GM12878 (cell line): ENCODE data around the gene KLF6. TPM values are rescaled to one million over a fixed set of nuclear protein-coding genes. Genes with fewer than 3 reads are reported as not detected.

Experiments used
- ATAC-seq: fragments of 200-7000 bp; cut with Tn5 transposase; 3 replicates; pipeline ENCODE4 v1.9.1; 2020; ENCODE audit warnings: mild to moderate bottlenecking, moderate library complexity
- BruUV-seq: library from RNA; stranded (reverse); fragments of 400-500 nt; replicated peaks from 2 replicates; lab custom pipeline; 2021; lab: Mats Ljungman, UMichigan
- CTCF ChIA-PET: fragments of 300-600 bp; sonication (Branson Sonifier 250); formaldehyde crosslinking; extraction: SDS; loops from one replicate; lab custom pipeline; 2021; ENCODE audit warnings: inconsistent platforms; lab: Yijun Ruan, JAX
- POLR2A ChIA-PET: fragments of 350-600 bp; formaldehyde crosslinking; extraction: SDS; loops from one replicate; lab custom pipeline; 2021; ENCODE audit warnings: inconsistent platforms; lab: Charles Lee
- RAD21 ChIA-PET: fragments of 300-600 bp; sonication (Branson Sonifier 250); formaldehyde crosslinking; loops from one replicate; lab custom pipeline; 2023; ENCODE audit warnings: antibody characterized with exemption; ENCODE audit not compliant: unreplicated experiment; lab: Charles Lee
- SMC1A ChIA-PET: fragments of 300-600 bp; sonication (Branson Sonifier 250); formaldehyde crosslinking; loops from one replicate; lab custom pipeline; 2023; ENCODE audit not compliant: unreplicated experiment, uncharacterized antibody; lab: Charles Lee
- DNase-seq: peaks from one replicate; pipeline ENCODE4 v3.0.0-alpha.2; 2011; ENCODE audit warnings: low read depth, low spot score
- FAIRE-seq: peaks from 3 replicates; lab custom pipeline; 2011; peaks lifted over from hg19 to GRCh38; lab: Jason Lieb, UNC
- H2AFZ ChIP-seq: 2 replicates; pipeline ENCODE4 v1.6.0; 2011; ENCODE audit warnings: low read depth, low read length, control low read depth; ENCODE audit not compliant: control insufficient read depth
- H3K27ac ChIP-seq: 2 replicates; pipeline ENCODE4 v1.5.1; 2011; ENCODE audit warnings: control low read depth; ENCODE audit not compliant: control insufficient read depth, insufficient read depth
- H3K27me3 ChIP-seq, 2 experiments: replicated peaks in 1 of 2; 2 replicates each; pipeline versions ENCODE4 v1.6.0 to v1.6.1; 2011; ENCODE audit warnings: low read length in 1 of 2; ENCODE audit not compliant: control insufficient read depth in 2 of 2, insufficient read depth in 2 of 2
- H3K36me3 ChIP-seq, 2 experiments: 2 replicates each; pipeline ENCODE4 v1.5.1; 2011; ENCODE audit warnings: low read length in 1 of 2; ENCODE audit not compliant: control insufficient read depth in 2 of 2, insufficient read depth in 2 of 2
- H3K4me1 ChIP-seq: 2 replicates; pipeline ENCODE4 v1.6.1; 2011; ENCODE audit warnings: mild to moderate bottlenecking, low read length, moderate library complexity, mixed read lengths; ENCODE audit not compliant: control insufficient read depth, insufficient read depth
- H3K4me2 ChIP-seq: 2 replicates; pipeline ENCODE4 v1.6.0; 2011; ENCODE audit warnings: control low read depth; ENCODE audit not compliant: control insufficient read depth, insufficient read depth
- H3K4me3 ChIP-seq: fragments of 200-600 bp; sonication (generic); 2 replicates; pipeline ENCODE4 v1.5.1; 2016
- H3K79me2 ChIP-seq: 2 replicates; pipeline ENCODE4 v1.6.0; 2011; ENCODE audit warnings: low read length; ENCODE audit not compliant: control insufficient read depth, insufficient read depth
- H3K9ac ChIP-seq: 2 replicates; pipeline ENCODE4 v1.8.0; 2011; ENCODE audit warnings: low read length, control low read depth, mixed read lengths; ENCODE audit not compliant: control insufficient read depth, insufficient read depth
- H3K9me3 ChIP-seq: replicated peaks from 3 replicates; pipeline ENCODE4 v1.5.1; 2011; ENCODE audit warnings: mild to moderate bottlenecking, low read length; ENCODE audit not compliant: control insufficient read depth, insufficient read depth
- H4K20me1 ChIP-seq: 2 replicates; pipeline ENCODE4 v1.6.0; 2011; ENCODE audit not compliant: control insufficient read depth, insufficient read depth
- BHLHE40 ChIP-seq, 2 experiments: fragments of 450-650 bp in 1 of 2; IDR thresholded peaks; 2 replicates each; pipeline ENCODE4 v1.6.1; 2011 to 2017; ENCODE audit warnings: low read depth in 2 of 2, borderline replicate concordance in 1 of 2, improper control_type of control experiment in 1 of 2, low read length in 1 of 2, mild to moderate bottlenecking in 1 of 2
- HCFC1 ChIP-seq: fragments of 150-350 bp; IDR thresholded peaks from 2 replicates; pipeline ENCODE4 v1.6.1; 2014; ENCODE audit warnings: low read length
- IKZF2 ChIP-seq, 2 experiments: fragments of 450-650 bp; IDR thresholded peaks; 2 replicates each; pipeline ENCODE4 v1.6.1; 2017; ENCODE audit warnings: mild to moderate bottlenecking in 2 of 2, moderate library complexity in 2 of 2
- KLF5 ChIP-seq: fragments of 450-650 bp; IDR thresholded peaks from 2 replicates; pipeline ENCODE4 v1.6.1; 2014; ENCODE audit warnings: mild to moderate bottlenecking; ENCODE audit not compliant: partially characterized antibody
- PAX5 ChIP-seq: IDR thresholded peaks from 2 replicates; pipeline ENCODE4 v1.6.1; 2011; ENCODE audit warnings: low read depth, low read length, borderline replicate concordance
- RELA ChIP-seq: fragments of 450-650 bp; IDR thresholded peaks from 2 replicates; pipeline ENCODE4 v1.8.0; 2014; ENCODE audit warnings: borderline replicate concordance; ENCODE audit not compliant: partially characterized antibody
- SPI1 ChIP-seq: IDR thresholded peaks from 2 replicates; pipeline ENCODE4 v1.6.1; 2011; ENCODE audit warnings: low read depth, mild to moderate bottlenecking, low read length, moderate library complexity, borderline replicate concordance; ENCODE audit not compliant: insufficient read depth
- TBL1XR1 ChIP-seq: IDR thresholded peaks from 2 replicates; pipeline ENCODE4 v1.6.1; 2012; ENCODE audit warnings: low read depth, low read length, improper control_type of control experiment
- WGBS: methylation state at CpG from one replicate; pipeline ENCODE4 v1.1.6; 2016; ENCODE audit warnings: low lambda C conversion rate; ENCODE audit not compliant: insufficient replicate concordance, insufficient coverage; ENCODE audit errors: missing lambda C conversion rate; 5-methylcytosine and 5-hydroxymethylcytosine counted together
- in situ Hi-C: fragments of 300-500 bp; cut with MboI; formaldehyde crosslinking; loops from 9 replicates; pipeline ENCODE4 v1.14.3; 2018; ENCODE audit warnings: mixed read lengths
- intact Hi-C: fragments of 100-400 bp; cut with micrococcal nuclease; formaldehyde crosslinking; loops from one replicate; pipeline ENCODE4 v1.14.2; 2022; ENCODE audit not compliant: unreplicated experiment
- polyA plus RNA-seq, 11 experiments: library from polyadenylated mRNA; depleted of rRNA in 4 of 11; unstranded in 6 of 11; stranded (reverse) in 5 of 11; fragments of >200 nt; fragmentation: Nextera tagmentation in 4 of 11; fragmentation: Illumina TruSeq in 1 of 11; extraction: Ambion mirVana in 4 of 11; extraction: Trizol in 1 of 11; gene quantifications; 1 replicate in 1 of 11; 2 replicates in 10 of 11; pipeline versions ENCODE4 v1.2.1 to v1.2.3, GENCODE V29; 2011 to 2016; ENCODE audit warnings: inconsistent platforms in 2 of 11, missing spikeins in 2 of 11, low read depth in 1 of 11
- total RNA-seq, 4 experiments: library from RNA; depleted of rRNA in 3 of 4; stranded (reverse); fragments of >200 nt in 3 of 4; fragmentation: Illumina TruSeq in 1 of 4; extraction: Trizol in 1 of 4; gene quantifications; 2 replicates each; pipeline versions ENCODE4 v1.2.1 to v1.2.3, GENCODE V29; 2013 to 2021
- TF ChIP-seq, protein P1 (sequence below): IDR thresholded peaks from 2 replicates; pipeline ENCODE4 v1.6.1; 2011; ENCODE audit warnings: borderline replicate concordance, low read depth, mild to moderate bottlenecking, moderate library complexity, mixed read lengths, low read length; ENCODE audit not compliant: insufficient read depth; ENCODE audit errors: extremely low read length
- TF ChIP-seq, protein P2 (sequence below): fragments of 450-650 bp; conservative IDR thresholded peaks from 2 replicates; pipeline ENCODE4 v1.6.1; 2017; ENCODE audit warnings: mild to moderate bottlenecking, moderate library complexity
- TF ChIP-seq, protein P3 (sequence below): IDR thresholded peaks from 2 replicates; pipeline ENCODE4 v1.6.1; 2012; ENCODE audit warnings: low read depth, low read length, improper control_type of control experiment
- TF ChIP-seq, protein P4 (sequence below): fragments of 450-650 bp; IDR thresholded peaks from 2 replicates; pipeline ENCODE4 v1.6.1; 2016; ENCODE audit warnings: mild to moderate bottlenecking

KLF6 gene
- total and polyA plus RNA-seq, 10 of the 15 experiments (the other 5 are each of a cell fraction or from before 2014, with no cell fraction given), result 7.4 to 54.1 (median 23.5) TPM

DNA sequence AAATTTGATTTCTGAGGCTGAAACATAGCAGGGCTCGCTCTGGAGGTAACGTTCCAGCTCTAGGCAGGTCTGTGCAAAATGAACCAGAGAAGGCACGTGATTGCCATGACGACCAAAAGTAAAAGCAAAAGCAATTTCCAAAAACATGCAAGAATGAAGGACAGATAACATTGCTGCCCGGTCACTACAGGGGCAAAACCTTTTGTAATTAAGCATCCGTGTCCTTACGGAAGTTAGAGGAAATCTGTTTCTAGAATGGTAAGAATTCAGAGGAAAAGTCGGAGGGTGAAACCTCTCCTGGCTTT, 2.9 kb downstream of the KLF6 start (continued):
- TF ChIP-seq, protein P1, sequence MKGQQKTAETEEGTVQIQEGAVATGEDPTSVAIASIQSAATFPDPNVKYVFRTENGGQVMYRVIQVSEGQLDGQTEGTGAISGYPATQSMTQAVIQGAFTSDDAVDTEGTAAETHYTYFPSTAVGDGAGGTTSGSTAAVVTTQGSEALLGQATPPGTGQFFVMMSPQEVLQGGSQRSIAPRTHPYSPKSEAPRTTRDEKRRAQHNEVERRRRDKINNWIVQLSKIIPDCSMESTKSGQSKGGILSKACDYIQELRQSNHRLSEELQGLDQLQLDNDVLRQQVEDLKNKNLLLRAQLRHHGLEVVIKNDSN, result peak; percentile 23
- TF ChIP-seq, protein P2, sequence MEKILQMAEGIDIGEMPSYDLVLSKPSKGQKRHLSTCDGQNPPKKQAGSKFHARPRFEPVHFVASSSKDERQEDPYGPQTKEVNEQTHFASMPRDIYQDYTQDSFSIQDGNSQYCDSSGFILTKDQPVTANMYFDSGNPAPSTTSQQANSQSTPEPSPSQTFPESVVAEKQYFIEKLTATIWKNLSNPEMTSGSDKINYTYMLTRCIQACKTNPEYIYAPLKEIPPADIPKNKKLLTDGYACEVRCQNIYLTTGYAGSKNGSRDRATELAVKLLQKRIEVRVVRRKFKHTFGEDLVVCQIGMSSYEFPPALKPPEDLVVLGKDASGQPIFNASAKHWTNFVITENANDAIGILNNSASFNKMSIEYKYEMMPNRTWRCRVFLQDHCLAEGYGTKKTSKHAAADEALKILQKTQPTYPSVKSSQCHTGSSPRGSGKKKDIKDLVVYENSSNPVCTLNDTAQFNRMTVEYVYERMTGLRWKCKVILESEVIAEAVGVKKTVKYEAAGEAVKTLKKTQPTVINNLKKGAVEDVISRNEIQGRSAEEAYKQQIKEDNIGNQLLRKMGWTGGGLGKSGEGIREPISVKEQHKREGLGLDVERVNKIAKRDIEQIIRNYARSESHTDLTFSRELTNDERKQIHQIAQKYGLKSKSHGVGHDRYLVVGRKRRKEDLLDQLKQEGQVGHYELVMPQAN, result peak; percentile 28
- TF ChIP-seq, all 136 proteins: peak for 10

DNA sequence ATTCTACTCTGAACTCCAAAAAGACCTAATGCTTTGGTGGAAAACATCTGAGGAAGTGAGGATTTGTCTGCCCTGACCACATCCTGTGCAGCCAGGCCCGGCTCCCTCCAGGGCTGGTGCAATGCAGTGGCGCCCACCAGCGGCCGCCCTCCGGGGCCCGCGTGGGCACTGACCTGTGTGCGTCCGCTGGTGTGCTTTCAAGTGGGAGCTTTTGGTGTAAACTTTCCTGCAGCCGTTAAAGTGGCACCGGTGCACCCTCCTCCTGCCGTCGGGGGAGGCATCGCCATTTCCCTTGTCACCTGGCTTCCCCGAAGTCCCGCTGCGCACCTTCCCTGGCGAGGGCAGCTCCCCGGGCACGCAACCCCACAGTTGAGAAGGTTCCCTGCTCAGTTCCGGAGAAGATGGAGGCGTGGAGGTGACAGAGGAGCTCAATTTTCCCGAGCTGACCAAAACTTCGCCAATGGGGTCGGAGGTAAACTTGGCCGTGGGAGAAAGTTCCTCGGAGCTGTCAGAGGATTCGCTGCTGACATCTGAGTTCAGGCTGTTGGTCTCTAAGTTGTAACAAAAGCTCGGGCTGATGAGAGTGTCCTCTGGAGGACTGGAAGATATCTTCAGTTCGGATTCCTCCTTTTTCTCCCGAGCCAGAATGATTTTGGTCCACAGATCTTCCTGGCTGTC, 3.4 kb downstream of the KLF6 start:
- ChIA-PET RAD21 (interaction anchor here (0.7 to 6.3 kb wide), 22 partner anchors 24 to 875 kb away, joined by 3 to 98 read pairs (median 10); no protein-coding TSS in a partner anchor), POLR2A (interaction anchor here (0.9 to 4.8 kb wide), 9 partner anchors 20 to 111 kb away, joined by 3 to 51 read pairs (median 5); no protein-coding TSS in a partner anchor), CTCF (interaction anchor here (0.7 to 3.4 kb wide), 26 partner anchors 17 to 544 kb away, joined by 3 to 18 read pairs (median 4); no protein-coding TSS in a partner anchor), SMC1A (interaction anchor here (0.5 to 6.8 kb wide), 24 partner anchors 18 to 876 kb away, joined by 3 to 73 read pairs (median 6); no protein-coding TSS in a partner anchor)
- BruUV-seq, result no TSS peak
- H3K36me3 ChIP-seq, result peaks cover 28 to 36% of the 10 kb centered on the region in 2 experiments
- ATAC-seq, result peak; percentile 22
- peak overlapping the region; percentile 98 for H3K27ac ChIP-seq
- H3K9me3 ChIP-seq, result no peaks in the 10 kb centered on the region; the same call in 2 of the 3 replicates
- no peak for FAIRE-seq
- intact Hi-C loops, result loop anchor here (1.0 to 10.0 kb wide), 8 partner anchors 47 to 873 kb away; no protein-coding TSS in a partner anchor
- H3K4me1 ChIP-seq, result peaks cover 13% of the 10 kb centered on the region
- no peaks in the 10 kb centered on the region; the same call in 1 of the 2 replicates for H4K20me1 ChIP-seq
- H3K9ac ChIP-seq, result peak overlapping the region; percentile 98
- no peak for DNase-seq
- no peak overlapping the region for H2AFZ ChIP-seq
- WGBS, result 45% methylated on average over 31 of the region's 31 CpGs
- H3K4me2 ChIP-seq, result peak overlapping the region; percentile 87
- peak overlapping the region; percentile 93 for H3K4me3 ChIP-seq
- H3K27me3 ChIP-seq, result no peaks in the 10 kb centered on the region
- peaks cover 76% of the 10 kb centered on the region for H3K79me2 ChIP-seq
- in situ Hi-C loops, result loop anchor here (5.0 kb wide), 1 partner anchor 251 kb away; no protein-coding TSS in a partner anchor
- TF ChIP-seq SPI1, result peak; percentile 83
- TF ChIP-seq PAX5, result no peak
- TF ChIP-seq, protein P3, sequence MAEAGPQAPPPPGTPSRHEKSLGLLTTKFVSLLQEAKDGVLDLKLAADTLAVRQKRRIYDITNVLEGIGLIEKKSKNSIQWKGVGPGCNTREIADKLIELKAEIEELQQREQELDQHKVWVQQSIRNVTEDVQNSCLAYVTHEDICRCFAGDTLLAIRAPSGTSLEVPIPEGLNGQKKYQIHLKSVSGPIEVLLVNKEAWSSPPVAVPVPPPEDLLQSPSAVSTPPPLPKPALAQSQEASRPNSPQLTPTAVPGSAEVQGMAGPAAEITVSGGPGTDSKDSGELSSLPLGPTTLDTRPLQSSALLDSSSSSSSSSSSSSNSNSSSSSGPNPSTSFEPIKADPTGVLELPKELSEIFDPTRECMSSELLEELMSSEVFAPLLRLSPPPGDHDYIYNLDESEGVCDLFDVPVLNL, result no peak
- no peak for TF ChIP-seq KLF5
- peak; percentile 61 for TF ChIP-seq TBL1XR1
- TF ChIP-seq IKZF2 (IDR thresholded peaks at IDR 0.05), result peak; percentile 39 to 68; a peak in 3 of 4 replicates
- TF ChIP-seq BHLHE40 (IDR thresholded peaks at IDR 0.05; ENCODE audit: borderline replicate concordance in 1 of 2, low read depth in 2 of 2, low read length in 1 of 2), result peak; percentile 33 to 46; a peak in 2 of 4 replicates
- no peak for TF ChIP-seq RELA
- TF ChIP-seq HCFC1, result no peak
- TF ChIP-seq, protein P4, sequence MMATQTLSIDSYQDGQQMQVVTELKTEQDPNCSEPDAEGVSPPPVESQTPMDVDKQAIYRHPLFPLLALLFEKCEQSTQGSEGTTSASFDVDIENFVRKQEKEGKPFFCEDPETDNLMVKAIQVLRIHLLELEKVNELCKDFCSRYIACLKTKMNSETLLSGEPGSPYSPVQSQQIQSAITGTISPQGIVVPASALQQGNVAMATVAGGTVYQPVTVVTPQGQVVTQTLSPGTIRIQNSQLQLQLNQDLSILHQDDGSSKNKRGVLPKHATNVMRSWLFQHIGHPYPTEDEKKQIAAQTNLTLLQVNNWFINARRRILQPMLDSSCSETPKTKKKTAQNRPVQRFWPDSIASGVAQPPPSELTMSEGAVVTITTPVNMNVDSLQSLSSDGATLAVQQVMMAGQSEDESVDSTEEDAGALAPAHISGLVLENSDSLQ, result no peak; the same call in 1 of the 2 replicates
